GM12873 (cell line): ENCODE measurements around the gene MLYCD.

Source experiments
- CTCF ChIP-seq: IDR thresholded peaks from 2 replicates; pipeline ENCODE4 v1.5.1; 2012; ENCODE audit warnings: low read depth, mild to moderate bottlenecking, moderate library complexity, low read length, control low read depth; ENCODE audit not compliant: insufficient read depth; ENCODE audit errors: missing control alignments

The MLYCD gene

GRCh38 chr16:83960521-83961249 is 61.8 kb downstream of the MLYCD start:
- no peak for TF ChIP-seq CTCF

DNA sequence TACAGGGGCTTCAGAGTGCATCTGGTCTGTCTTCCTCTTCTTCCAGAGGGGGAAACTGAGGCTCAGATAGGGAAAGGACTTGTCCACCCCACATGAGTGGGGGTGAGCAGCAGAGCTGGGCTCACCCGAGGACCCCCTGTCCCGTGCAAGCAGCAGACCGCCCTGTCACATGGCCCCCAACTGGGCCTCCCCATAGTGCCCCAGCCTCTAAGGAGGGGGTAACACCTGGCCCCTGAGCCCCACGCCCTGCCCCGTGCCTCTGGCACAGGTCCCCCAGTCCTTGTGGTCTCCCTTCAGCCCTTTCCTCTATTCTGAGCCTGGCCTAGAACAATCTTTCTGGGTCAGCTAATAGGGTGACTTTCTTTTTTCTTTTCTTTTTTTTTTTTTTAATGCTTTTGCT is 62.7 kb downstream of the MLYCD start:
- no peak for TF ChIP-seq CTCF

DNA sequence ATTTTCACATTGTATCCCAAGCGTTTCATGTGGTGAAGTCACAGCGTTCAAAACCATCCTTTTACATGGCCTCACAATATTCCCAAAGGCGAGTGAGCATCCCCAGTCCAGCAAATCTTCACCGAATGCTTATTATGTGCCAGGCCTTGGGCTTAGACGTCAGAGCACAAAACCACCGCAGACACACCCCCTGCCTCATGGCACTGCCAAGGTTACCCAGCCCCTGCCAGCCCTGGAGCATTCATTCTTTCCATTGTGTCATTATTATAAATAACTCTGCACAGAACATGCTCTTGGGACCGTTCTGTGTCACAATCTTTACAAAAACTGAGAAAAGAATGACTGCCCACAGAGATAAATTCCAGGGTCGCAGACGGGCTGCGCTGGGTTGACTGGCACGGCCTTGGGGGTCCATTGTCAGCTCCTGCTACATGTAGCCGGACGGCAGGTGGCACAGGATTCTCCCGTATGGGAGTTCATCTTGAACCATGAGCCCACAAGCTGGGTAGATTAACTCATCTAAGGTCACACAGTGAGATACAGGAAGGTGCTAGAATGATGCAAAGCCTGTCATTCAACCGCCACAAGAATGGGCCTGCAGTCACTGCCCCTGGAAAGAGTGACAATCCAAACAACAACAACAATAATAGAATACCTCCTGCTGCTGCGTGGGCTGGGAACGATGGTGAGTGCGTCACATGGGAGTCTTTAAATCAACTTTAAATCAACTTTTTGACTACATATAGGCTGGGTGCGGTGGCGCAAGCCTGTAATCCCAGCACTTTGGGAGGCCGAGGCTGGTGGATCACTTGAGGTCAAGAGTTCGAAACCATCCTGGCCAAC is 64.6 kb downstream of the MLYCD start:
- TF ChIP-seq CTCF = no peak

GRCh38 chr16:83964684-83965443 is 65.9 kb downstream of the MLYCD start:
- no peak for TF ChIP-seq CTCF

- no peak for TF ChIP-seq CTCF
Measured at GRCh38 chr16:83965444-83966152, 66.7 kb downstream of the MLYCD start.

- no peak for TF ChIP-seq CTCF
Measured at GRCh38 chr16:83966153-83966696, 67.3 kb downstream of the MLYCD start.
